OCI-LY1 (cell line): ENCODE results near the gene HIVEP1.
"Not testable (repeated sequence)": the region's sequence is repeated elsewhere in the genome, so short reads cannot be mapped to it uniquely, and the experiment has no call there.

Experiments
- H2AFZ ChIP-seq: fragments of 200-600 bp; sonication (generic), shearing (Covaris generic); 2 replicates; pipeline ENCODE4 v1.6.0; 2014; ENCODE audit warnings: antibody characterized with exemption, mild to moderate bottlenecking, low read length
- H3F3A ChIP-seq: fragments of 200-600 bp; sonication (generic), shearing (Covaris generic); 2 replicates; pipeline ENCODE4 v1.6.0; 2014; ENCODE audit warnings: mild to moderate bottlenecking, antibody characterized with exemption, low read length, moderate library complexity; ENCODE audit not compliant: insufficient read depth
- H3K27ac ChIP-seq: fragments of 200-600 bp; sonication (generic); 2 replicates; pipeline ENCODE4 v1.5.1; 2014; ENCODE audit warnings: low read length, mixed run types, mild to moderate bottlenecking, low read depth; ENCODE audit not compliant: poor library complexity, severe bottlenecking
- H3K27me3 ChIP-seq: fragments of 200-600 bp; sonication (generic); 2 replicates; pipeline ENCODE4 v1.6.0; 2014; ENCODE audit warnings: antibody characterized with exemption, mild to moderate bottlenecking, low read length, moderate library complexity; ENCODE audit not compliant: insufficient read depth
- H3K36me3 ChIP-seq: fragments of 200-600 bp; sonication (generic); 2 replicates; pipeline ENCODE4 v1.6.1; 2014; ENCODE audit warnings: mild to moderate bottlenecking, antibody characterized with exemption, low read length, moderate library complexity, mixed read lengths; ENCODE audit not compliant: insufficient read depth
- H3K4me1 ChIP-seq: fragments of 200-600 bp; sonication (generic); 2 replicates; pipeline ENCODE4 v1.5.1; 2014; ENCODE audit warnings: mild to moderate bottlenecking, low read length, moderate library complexity; ENCODE audit not compliant: insufficient read depth, severe bottlenecking
- H3K4me2 ChIP-seq: fragments of 200-600 bp; sonication (generic), shearing (Covaris generic); 2 replicates; pipeline ENCODE4 v1.6.1; 2014; ENCODE audit warnings: low read length
- H3K4me3 ChIP-seq: fragments of 200-600 bp; sonication (generic); 2 replicates; pipeline ENCODE4 v1.5.1; 2014; ENCODE audit warnings: low read length, low read depth, mild to moderate bottlenecking, mixed read lengths; ENCODE audit not compliant: poor library complexity, severe bottlenecking
- H3K79me2 ChIP-seq: fragments of 200-600 bp; shearing (Covaris generic); 2 replicates; pipeline ENCODE4 v1.6.1; 2016; ENCODE audit warnings: mixed run types, low read length, mixed read lengths; ENCODE audit not compliant: insufficient read depth
- H3K9ac ChIP-seq: fragments of 200-600 bp; sonication (generic), shearing (Covaris generic); 2 replicates; pipeline ENCODE4 v1.6.1; 2014; ENCODE audit warnings: mild to moderate bottlenecking, low read length, mixed read lengths
- H3K9me2 ChIP-seq: fragments of 200-600 bp; sonication (generic), shearing (Covaris generic); 2 replicates; pipeline ENCODE4 v1.6.1; 2014; ENCODE audit warnings: low read depth, mild to moderate bottlenecking, low read length, mixed read lengths
- H3K9me3 ChIP-seq: fragments of 200-600 bp; shearing (Covaris generic); 2 replicates; pipeline ENCODE4 v1.6.1; 2014; ENCODE audit warnings: low read length, mixed read lengths
- H4K20me1 ChIP-seq: fragments of 200-600 bp; sonication (generic), shearing (Covaris generic); 2 replicates; pipeline ENCODE4 v1.6.0; 2016; ENCODE audit warnings: mild to moderate bottlenecking, low read length; ENCODE audit not compliant: insufficient read depth
- CTCF ChIP-seq: fragments of 200-600 bp; sonication (generic), shearing (Covaris generic); IDR thresholded peaks from 2 replicates; pipeline ENCODE4 v1.5.1; 2017; ENCODE audit warnings: mild to moderate bottlenecking, antibody characterized with exemption, low read length, moderate library complexity, mixed read lengths
- EZH2 ChIP-seq: fragments of 200-600 bp; sonication (generic), shearing (Covaris generic); IDR thresholded peaks from 2 replicates; pipeline ENCODE4 v1.8.0; 2017; ENCODE audit warnings: borderline replicate concordance, mixed run types, mild to moderate bottlenecking, antibody characterized with exemption, low read length, moderate library complexity, mixed read lengths

The HIVEP1 gene

GRCh38 chr6:12175626-12176025 lies 163.5 kb downstream of the HIVEP1 start:
- H3K27ac ChIP-seq, result no peak overlapping the region
- H3K27me3 ChIP-seq, result 0 out of 2 replicates have a peak, but pooled peaks cover 2% of the 10 kb centered on the region
- no peak overlapping the region for H2AFZ ChIP-seq
- H3K79me2 ChIP-seq, result no peaks in the 10 kb centered on the region
- no peaks in the 10 kb centered on the region for H3F3A ChIP-seq
- no peak overlapping the region for H3K4me3 ChIP-seq
- no peaks in the 10 kb centered on the region for H3K9me2 ChIP-seq
- no peaks in the 10 kb centered on the region for H3K4me1 ChIP-seq
- H3K36me3 ChIP-seq, result no peaks in the 10 kb centered on the region
- TF ChIP-seq EZH2 (no peak), CTCF (no peak)
- no peaks in the 10 kb centered on the region for H4K20me1 ChIP-seq
- H3K4me2 ChIP-seq, result no peak overlapping the region
- H3K9me3 ChIP-seq, result no peaks in the 10 kb centered on the region
- H3K9ac ChIP-seq, result no peak overlapping the region

DNA sequence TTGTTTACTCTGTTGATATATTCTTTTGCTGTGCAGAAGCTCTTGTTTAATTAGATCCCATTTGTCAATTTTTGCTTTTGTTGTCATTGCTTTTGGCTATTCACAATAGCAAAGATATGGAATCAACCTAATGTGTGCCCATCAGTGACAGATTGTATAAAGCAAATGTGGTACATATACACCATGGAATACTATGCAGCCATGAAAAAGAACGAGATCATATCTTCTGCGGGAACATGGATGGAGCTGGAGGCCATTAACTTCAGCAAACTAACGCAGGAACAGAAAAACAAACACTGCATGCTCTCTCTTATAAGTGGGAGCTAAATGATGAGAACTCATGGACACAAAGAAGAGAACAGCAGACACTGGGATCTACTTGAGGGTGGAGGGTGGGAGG lies 164.7 kb downstream of the HIVEP1 start:
- not testable (repeated sequence) for H3K4me3 ChIP-seq, H3K27ac ChIP-seq, H3K4me2 ChIP-seq, H3F3A ChIP-seq, H3K36me3 ChIP-seq, H3K9me2 ChIP-seq, H3K27me3 ChIP-seq, H2AFZ ChIP-seq, H3K9ac ChIP-seq, H3K79me2 ChIP-seq, H3K9me3 ChIP-seq, H3K4me1 ChIP-seq, H4K20me1 ChIP-seq

DNA sequence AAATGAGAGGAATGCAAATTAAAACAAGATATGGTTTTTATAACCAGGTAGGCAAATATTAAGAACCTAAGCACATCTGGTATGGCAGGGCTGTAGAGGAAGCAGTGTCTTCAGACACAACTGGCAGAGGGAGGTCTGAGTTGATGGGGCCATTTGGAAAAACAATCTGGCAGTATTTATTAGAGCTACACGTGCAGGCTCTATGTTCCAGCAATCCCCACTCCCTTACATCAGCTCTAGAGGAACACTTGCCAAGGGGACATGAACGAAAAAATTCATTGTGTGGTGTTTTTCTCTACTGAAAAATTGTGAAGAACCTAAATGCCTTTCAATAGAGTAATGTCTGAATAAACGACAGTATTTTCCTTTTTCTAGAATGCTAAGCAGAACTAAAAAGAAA lies 166.4 kb downstream of the HIVEP1 start:
- H2AFZ ChIP-seq, result no peak overlapping the region
- no peak for TF ChIP-seq EZH2
- no peak for TF ChIP-seq CTCF
- H3K27ac ChIP-seq, result no peak overlapping the region
- H3K4me1 ChIP-seq, result no peaks in the 10 kb centered on the region
- H3F3A ChIP-seq, result no peaks in the 10 kb centered on the region
- no peaks in the 10 kb centered on the region for H3K79me2 ChIP-seq
- H3K9ac ChIP-seq, result no peak overlapping the region
- H3K27me3 ChIP-seq, result 0 out of 2 replicates have a peak, but pooled peaks cover 2% of the 10 kb centered on the region
- H3K4me2 ChIP-seq, result no peak overlapping the region
- no peaks in the 10 kb centered on the region for H4K20me1 ChIP-seq
- no peaks in the 10 kb centered on the region for H3K9me2 ChIP-seq
- no peaks in the 10 kb centered on the region for H3K9me3 ChIP-seq
- H3K36me3 ChIP-seq, result no peaks in the 10 kb centered on the region
- no peak overlapping the region for H3K4me3 ChIP-seq

- no peak overlapping the region for H3K4me2 ChIP-seq
- no peaks in the 10 kb centered on the region for H4K20me1 ChIP-seq
- 0 out of 2 replicates have a peak, but pooled peaks cover 2% of the 10 kb centered on the region for H3K27me3 ChIP-seq
- no peaks in the 10 kb centered on the region for H3K79me2 ChIP-seq
- no peaks in the 10 kb centered on the region for H3F3A ChIP-seq
- no peak overlapping the region for H3K27ac ChIP-seq
- H3K36me3 ChIP-seq, result no peaks in the 10 kb centered on the region
- H3K9me2 ChIP-seq, result no peaks in the 10 kb centered on the region
- no peaks in the 10 kb centered on the region for H3K4me1 ChIP-seq
- no peak overlapping the region for H3K9ac ChIP-seq
- H3K9me3 ChIP-seq, result no peaks in the 10 kb centered on the region
- no peak overlapping the region for H3K4me3 ChIP-seq
- no peak for TF ChIP-seq CTCF
- TF ChIP-seq EZH2, result no peak
- no peak overlapping the region for H2AFZ ChIP-seq
Measured at GRCh38 chr6:12181481-12181880, 169.4 kb downstream of the HIVEP1 start.
